IMR-90 (cell line): ENCODE measurements around the gene RUNX2. TPM values are rescaled to one million over a fixed set of nuclear protein-coding genes. Genes with fewer than 3 reads are reported as not detected.
A peak's percentile ranks its signal among the peaks of the same experiment; 100 is the strongest.

Experiments
- ATAC-seq: fragments of 200-7000 bp; cut with Tn5 transposase; 2 replicates; pipeline ENCODE4 v1.9.1; 2020; ENCODE audit warnings: low read depth, mild to moderate bottlenecking, moderate library complexity
- BruUV-seq: library from RNA; stranded (reverse); fragments of 400-500 nt; replicated peaks from 2 replicates; lab custom pipeline; 2021; lab: Mats Ljungman, UMichigan
- CTCF ChIA-PET: fragments of 300-600 bp; formaldehyde crosslinking; extraction: SDS; loops from one replicate; lab custom pipeline; 2021; ENCODE audit warnings: antibody characterized with exemption; lab: Yijun Ruan, JAX
- POLR2A ChIA-PET: fragments of 300-600 bp; sonication (Branson Sonifier 250); formaldehyde crosslinking; loops from one replicate; lab custom pipeline; 2022; ENCODE audit warnings: antibody characterized with exemption; ENCODE audit not compliant: unreplicated experiment; lab: Charles Lee
- DNase-seq: peaks from one replicate; pipeline ENCODE4 v3.0.0; 2013
- H2AFZ ChIP-seq: replicated peaks from 2 replicates; pipeline ENCODE3; 2013; ENCODE audit warnings: low read length, mild to moderate bottlenecking; ENCODE audit not compliant: poor library complexity
- H2AK5ac ChIP-seq: 2 replicates; pipeline ENCODE4 v1.6.1; 2013; ENCODE audit warnings: low read depth, low read length, inconsistent platforms
- H2AK9ac ChIP-seq: replicated peaks from 2 replicates; pipeline ENCODE3; 2013; ENCODE audit warnings: mild to moderate bottlenecking, low read depth, low read length, moderate library complexity; ENCODE audit not compliant: poor library complexity
- H2BK120ac ChIP-seq: 2 replicates; pipeline ENCODE4 v1.6.1; 2013; ENCODE audit warnings: low read depth, low read length, inconsistent platforms
- H2BK15ac ChIP-seq: 3 replicates; pipeline ENCODE4 v1.6.1; 2013; ENCODE audit warnings: low read depth, low read length, inconsistent platforms
- H2BK20ac ChIP-seq: 2 replicates; pipeline ENCODE4 v1.6.1; 2013; ENCODE audit warnings: low read depth, mild to moderate bottlenecking, inconsistent platforms, low read length, moderate library complexity
- H2BK5ac ChIP-seq: 2 replicates; pipeline ENCODE4 v1.6.1; 2013; ENCODE audit warnings: mild to moderate bottlenecking, low read depth, low read length, inconsistent platforms; ENCODE audit not compliant: poor library complexity, severe bottlenecking
- H3K14ac ChIP-seq: replicated peaks from 2 replicates; pipeline ENCODE4 v1.6.1; 2013; ENCODE audit warnings: low read depth, low read length, inconsistent platforms
- H3K18ac ChIP-seq: 2 replicates; pipeline ENCODE4 v1.6.1; 2013; ENCODE audit warnings: low read depth, low read length, control low read depth
- H3K23ac ChIP-seq: 2 replicates; pipeline ENCODE4 v1.6.1; 2013; ENCODE audit warnings: low read depth, low read length, inconsistent platforms
- H3K27ac ChIP-seq: 2 replicates; pipeline ENCODE4 v1.5.1; 2013; ENCODE audit warnings: mild to moderate bottlenecking, control low read depth, low read length; ENCODE audit not compliant: insufficient read depth
- H3K27me3 ChIP-seq: 2 replicates; pipeline ENCODE4 v1.6.1; 2013; ENCODE audit warnings: low read length; ENCODE audit not compliant: control insufficient read depth, insufficient read depth
- H3K36me3 ChIP-seq: 2 replicates; pipeline ENCODE4 v1.6.1; 2013; ENCODE audit warnings: low read length, mixed read lengths; ENCODE audit not compliant: control insufficient read depth, insufficient read depth
- H3K4ac ChIP-seq: 2 replicates; pipeline ENCODE4 v1.6.1; 2013; ENCODE audit warnings: low read depth, low read length, inconsistent platforms
- H3K4me1 ChIP-seq: 2 replicates; pipeline ENCODE4 v1.6.1; 2013; ENCODE audit warnings: low read length, mixed read lengths; ENCODE audit not compliant: control insufficient read depth, insufficient read depth
- H3K4me2 ChIP-seq: 2 replicates; pipeline ENCODE4 v1.6.1; 2013; ENCODE audit warnings: low read depth, mild to moderate bottlenecking, control low read depth, low read length, moderate library complexity
- H3K4me3 ChIP-seq: 2 replicates; pipeline ENCODE4 v1.5.1; 2013; ENCODE audit warnings: low read depth, mild to moderate bottlenecking, control low read depth, low read length, moderate library complexity; ENCODE audit not compliant: insufficient read depth
- H3K56ac ChIP-seq: 2 replicates; pipeline ENCODE4 v1.6.1; 2013; ENCODE audit warnings: low read length, inconsistent platforms; ENCODE audit not compliant: insufficient read depth; ENCODE audit errors: extremely low read depth
- H3K79me1 ChIP-seq, 2 experiments: 2 replicates each; pipeline ENCODE4 v1.6.1; 2013; ENCODE audit warnings: low read length in 2 of 2, inconsistent platforms in 1 of 2, low read depth in 1 of 2
- H3K9ac ChIP-seq: 2 replicates; pipeline ENCODE4 v1.6.1; 2013; ENCODE audit warnings: low read depth, low read length, control low read depth
- H3K9me1 ChIP-seq: 2 replicates; pipeline ENCODE4 v1.6.1; 2013; ENCODE audit warnings: low read length, inconsistent platforms; ENCODE audit not compliant: insufficient read depth
- H3K9me3 ChIP-seq: 2 replicates; pipeline ENCODE4 v1.6.1; 2013; ENCODE audit warnings: low read length; ENCODE audit not compliant: control insufficient read depth, insufficient read depth
- H4K20me1 ChIP-seq: 2 replicates; pipeline ENCODE4 v1.6.1; 2013; ENCODE audit warnings: low read length, inconsistent platforms; ENCODE audit not compliant: insufficient read depth
- H4K5ac ChIP-seq: 2 replicates; pipeline ENCODE4 v1.6.1; 2013; ENCODE audit warnings: mild to moderate bottlenecking, low read depth, low read length, control low read depth
- H4K8ac ChIP-seq, 2 experiments: 2 replicates each; pipeline ENCODE4 v1.6.1; 2013; ENCODE audit warnings: low read depth in 2 of 2, low read length in 2 of 2, control low read depth in 1 of 2, inconsistent platforms in 1 of 2
- H4K91ac ChIP-seq: 2 replicates; pipeline ENCODE4 v1.6.1; 2013; ENCODE audit warnings: low read depth, low read length, inconsistent platforms; ENCODE audit not compliant: insufficient read depth
- BHLHE40 ChIP-seq: fragments of 150-350 bp; IDR thresholded peaks from 2 replicates; pipeline ENCODE4 v1.6.1; 2016; ENCODE audit warnings: mild to moderate bottlenecking, low read depth, low read length
- CEBPB ChIP-seq: IDR thresholded peaks from 2 replicates; pipeline ENCODE4 v1.6.1; 2012; ENCODE audit warnings: low read depth, low read length, improper control_type of control experiment
- CHD1 ChIP-seq: IDR thresholded peaks from 2 replicates; pipeline ENCODE4 v1.6.1; 2012; ENCODE audit warnings: low read depth, low read length, improper control_type of control experiment
- CTCF ChIP-seq: conservative IDR thresholded peaks from 2 replicates; pipeline ENCODE4 v1.5.1; 2012; ENCODE audit warnings: mild to moderate bottlenecking, low read depth, low read length, improper control_type of control experiment
- FOS ChIP-seq: fragments of 150-350 bp; IDR thresholded peaks from 2 replicates; pipeline ENCODE4 v1.6.1; 2016; ENCODE audit warnings: low read depth, low read length
- MAFK ChIP-seq: IDR thresholded peaks from 2 replicates; pipeline ENCODE4 v1.6.1; 2012; ENCODE audit warnings: low read depth, low read length, improper control_type of control experiment
- MAZ ChIP-seq: IDR thresholded peaks from 2 replicates; pipeline ENCODE4 v1.6.1; 2012; ENCODE audit warnings: low read depth, mild to moderate bottlenecking, low read length, improper control_type of control experiment, moderate library complexity, borderline replicate concordance
- MXI1 ChIP-seq: IDR thresholded peaks from 2 replicates; pipeline ENCODE4 v1.6.1; 2012; ENCODE audit warnings: low read depth, mild to moderate bottlenecking, low read length, moderate library complexity, borderline replicate concordance
- NFE2L2 ChIP-seq: fragments of 150-350 bp; IDR thresholded peaks from 2 replicates; pipeline ENCODE4 v1.6.1; 2016; ENCODE audit warnings: low read depth, mild to moderate bottlenecking, low read length
- RAD21 ChIP-seq: IDR thresholded peaks from 2 replicates; pipeline ENCODE4 v1.6.1; 2012; ENCODE audit warnings: low read length, improper control_type of control experiment
- RCOR1 ChIP-seq: IDR thresholded peaks from 2 replicates; pipeline ENCODE4 v1.6.1; 2012; ENCODE audit warnings: mild to moderate bottlenecking, low read length, improper control_type of control experiment; ENCODE audit not compliant: insufficient replicate concordance
- RFX5 ChIP-seq: IDR thresholded peaks from 2 replicates; pipeline ENCODE4 v1.8.0; 2012; ENCODE audit warnings: low read depth, mild to moderate bottlenecking, low read length, moderate library complexity
- SMC3 ChIP-seq: fragments of 150-350 bp; IDR thresholded peaks from 2 replicates; pipeline ENCODE4 v1.6.1; 2016; ENCODE audit warnings: low read depth, mild to moderate bottlenecking, antibody characterized with exemption, low read length, moderate library complexity
- WGBS, 2 experiments: methylation state at CpG; one replicate each; pipeline versions ENCODE4 v1.1.5 to v1.1.7; 2013; ENCODE audit warnings: missing lambda C conversion rate in 2 of 2; ENCODE audit not compliant: insufficient read length in 1 of 2; ENCODE audit errors: extremely low coverage in 2 of 2; 5-methylcytosine and 5-hydroxymethylcytosine counted together
- dilution Hi-C: fragments of 300-500 bp; cut with HindIII; formaldehyde crosslinking; loops from one replicate; pipeline ENCODE4 v1.14.3; 2018; ENCODE audit warnings: low sequenced_read_pairs; ENCODE audit not compliant: unreplicated experiment
- in situ Hi-C: fragments of 300-500 bp; cut with MboI; formaldehyde crosslinking; loops from 3 replicates; pipeline ENCODE4 v1.14.3; 2019; ENCODE audit warnings: low sequenced_read_pairs, inconsistent platforms, mixed read lengths
- intact Hi-C: fragments of 100-400 bp; cut with micrococcal nuclease; formaldehyde crosslinking; loops from 2 replicates; pipeline ENCODE4 v1.10.0; 2022
- polyA plus RNA-seq, 3 experiments: library from polyadenylated mRNA; depleted of rRNA; stranded (reverse); fragments of >200 nt; gene quantifications; 2 replicates each; pipeline ENCODE4 v1.2.3, GENCODE V29; 2012; ENCODE audit warnings: low replicate concordance in 1 of 3
- total RNA-seq: library from RNA; depleted of rRNA; stranded (reverse); fragments of >200 nt; gene quantifications from 2 replicates; pipeline ENCODE4 v1.2.3, GENCODE V29; 2012
- TF ChIP-seq, protein P1 (sequence below): fragments of 150-350 bp; IDR thresholded peaks from 2 replicates; pipeline ENCODE4 v1.6.1; 2017; ENCODE audit warnings: mild to moderate bottlenecking, antibody characterized with exemption, low read length, low read depth
- TF ChIP-seq, protein P2 (sequence below): fragments of 150-350 bp; IDR thresholded peaks from 2 replicates; pipeline ENCODE4 v1.6.1; 2016; ENCODE audit warnings: low read depth, mild to moderate bottlenecking, low read length, moderate library complexity, borderline replicate concordance

RUNX2 gene
- total and polyA plus RNA-seq, 2 of the 4 experiments (the other 2 are of a cell fraction): 2.3 to 4.7 TPM

GRCh38 chr6:45712786-45713185, 384.7 kb downstream of the RUNX2 start:
- Histone ChIP-seq H3K56ac (no peak overlapping the region), H3K4me3 (no peak overlapping the region), H2BK120ac (peak overlapping the region; percentile 35), H3K27me3 (no peaks in the 10 kb centered on the region), H3K9me3 (no peaks in the 10 kb centered on the region), H4K20me1 (no peaks in the 10 kb centered on the region), H3K79me1 (no peaks in the 10 kb centered on the region), H3K36me3 (no peaks in the 10 kb centered on the region), H2BK15ac (no peak overlapping the region), H3K18ac (no peak overlapping the region), H3K4ac (peak overlapping the region; percentile 51; the same call in 1 of the 2 replicates), H3K27ac (no peak overlapping the region), H2BK20ac (peak overlapping the region; percentile 26; the same call in 1 of the 2 replicates), H2BK5ac (no peak overlapping the region), H2AK5ac (no peak overlapping the region), H4K8ac (no peak overlapping the region), H4K91ac (no peak overlapping the region), H3K9me1 (peaks cover 11% of the 10 kb centered on the region), H2AK9ac (no peak overlapping the region), H3K9ac (no peak overlapping the region), H2AFZ (no peak overlapping the region), H3K14ac (peak overlapping the region; percentile 17; the same call in 1 of the 2 replicates), H3K4me2 (no peak overlapping the region), H4K5ac (no peak overlapping the region), H3K4me1 (peaks cover 13% of the 10 kb centered on the region), H3K23ac (no peak overlapping the region)
- ChIA-PET CTCF (no interaction called here), POLR2A (no interaction called here)
- intact Hi-C loops: loop anchor here (5.0 to 10.0 kb wide), 4 partner anchors 155 to 628 kb away; no protein-coding TSS in a partner anchor
- BruUV-seq: no TSS peak
- WGBS, 2 experiments: 100% methylated on average over 1 of the region's 2 CpGs; no CpG with 5 or more reads in 1 of the 2 experiments
- TF ChIP-seq RFX5 (no peak), CHD1 (no peak), MAZ (no peak), RAD21 (no peak), CEBPB (no peak), NFE2L2 (no peak), CTCF (no peak), MXI1 (no peak), MAFK (no peak), FOS (no peak), BHLHE40 (no peak), RCOR1 (no peak), SMC3 (no peak)
- TF ChIP-seq, protein P1, sequence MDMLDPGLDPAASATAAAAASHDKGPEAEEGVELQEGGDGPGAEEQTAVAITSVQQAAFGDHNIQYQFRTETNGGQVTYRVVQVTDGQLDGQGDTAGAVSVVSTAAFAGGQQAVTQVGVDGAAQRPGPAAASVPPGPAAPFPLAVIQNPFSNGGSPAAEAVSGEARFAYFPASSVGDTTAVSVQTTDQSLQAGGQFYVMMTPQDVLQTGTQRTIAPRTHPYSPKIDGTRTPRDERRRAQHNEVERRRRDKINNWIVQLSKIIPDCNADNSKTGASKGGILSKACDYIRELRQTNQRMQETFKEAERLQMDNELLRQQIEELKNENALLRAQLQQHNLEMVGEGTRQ: no peak
- TF ChIP-seq, protein P2, sequence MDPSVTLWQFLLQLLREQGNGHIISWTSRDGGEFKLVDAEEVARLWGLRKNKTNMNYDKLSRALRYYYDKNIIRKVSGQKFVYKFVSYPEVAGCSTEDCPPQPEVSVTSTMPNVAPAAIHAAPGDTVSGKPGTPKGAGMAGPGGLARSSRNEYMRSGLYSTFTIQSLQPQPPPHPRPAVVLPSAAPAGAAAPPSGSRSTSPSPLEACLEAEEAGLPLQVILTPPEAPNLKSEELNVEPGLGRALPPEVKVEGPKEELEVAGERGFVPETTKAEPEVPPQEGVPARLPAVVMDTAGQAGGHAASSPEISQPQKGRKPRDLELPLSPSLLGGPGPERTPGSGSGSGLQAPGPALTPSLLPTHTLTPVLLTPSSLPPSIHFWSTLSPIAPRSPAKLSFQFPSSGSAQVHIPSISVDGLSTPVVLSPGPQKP: no peak
- DNase-seq: no peak
- ATAC-seq: no peak
- dilution Hi-C loops: no loop called here
- in situ Hi-C loops: loop anchor here (5.0 to 25.0 kb wide), 4 partner anchors 290 to 1225 kb away; no protein-coding TSS in a partner anchor
